Nucleus accumbens (tissue), 56 donors: ENCODE data around the gene GREB1L.
"Not testable (repeated sequence)": the region's sequence is repeated elsewhere in the genome, so short reads cannot be mapped to it uniquely, and the experiment has no call there.

Source experiments
- DNase-seq, 56 donors: peaks; one replicate each; lab custom pipeline; 2025; lab: John Stamatoyannopoulos, UW

Gene GREB1L

GRCh38 chr18:21361307-21361880 lies 119.4 kb downstream of the GREB1L start:
- no peak for DNase-seq

GRCh38 chr18:21362831-21363230 lies 120.8 kb downstream of the GREB1L start:
- DNase-seq = no peak

GRCh38 chr18:21363348-21363747 lies 121.3 kb downstream of the GREB1L start:
- DNase-seq = no peak

- no peak for DNase-seq
Observed at GRCh38 chr18:21364471-21364870, 122.4 kb downstream of the GREB1L start.

GRCh38 chr18:21366896-21367295 lies 124.9 kb downstream of the GREB1L start:
- no peak for DNase-seq

DNA sequence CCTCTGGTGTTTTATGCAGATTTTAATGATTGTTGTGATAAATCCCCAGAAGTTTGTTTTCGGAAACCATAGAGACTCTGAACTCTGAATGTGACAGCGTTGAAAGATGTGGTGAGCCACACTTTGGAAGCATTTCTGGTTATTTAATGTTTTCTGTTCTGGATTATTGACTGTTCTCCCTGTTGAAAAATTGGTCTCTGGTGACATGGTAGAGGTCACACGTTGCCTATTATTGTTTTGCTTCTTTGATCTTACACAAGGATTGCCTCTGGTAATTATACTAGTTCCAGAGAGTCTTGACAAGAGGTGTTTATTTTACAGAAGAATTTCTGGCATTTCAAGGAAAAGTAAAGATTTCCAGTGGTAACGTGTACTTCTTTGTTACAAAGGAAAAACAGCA lies 127.1 kb downstream of the GREB1L start:
- no peak for DNase-seq

GRCh38 chr18:21369597-21369996 lies 127.6 kb downstream of the GREB1L start:
- not testable (repeated sequence) for DNase-seq

- DNase-seq = no peak
Observed at GRCh38 chr18:21383031-21383430, 141.0 kb downstream of the GREB1L start.

GRCh38 chr18:21386523-21387240 lies 144.7 kb downstream of the GREB1L start:
- DNase-seq = no peak

DNA sequence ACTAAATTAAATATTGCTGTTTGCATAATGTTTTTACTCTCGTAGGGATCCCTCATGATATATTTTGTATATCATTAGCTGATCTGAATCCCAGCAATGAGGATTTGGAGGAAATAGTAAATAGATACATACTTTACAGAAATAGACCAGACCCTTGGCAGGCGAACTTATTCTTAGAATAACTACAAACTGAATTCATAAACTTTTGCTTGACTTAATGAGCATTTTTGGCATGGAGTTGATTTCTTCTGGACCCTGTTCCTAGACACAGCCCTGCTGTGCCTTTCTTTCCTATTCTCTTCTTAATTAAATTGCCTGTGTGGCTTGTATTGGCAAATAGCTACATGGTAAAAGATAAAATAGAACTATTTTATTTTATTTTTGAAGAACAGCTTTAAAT lies 145.9 kb downstream of the GREB1L start:
- no peak for DNase-seq

GRCh38 chr18:21389283-21389682 lies 147.3 kb downstream of the GREB1L start:
- no peak for DNase-seq

GRCh38 chr18:21389903-21390302 lies 147.9 kb downstream of the GREB1L start:
- no peak for DNase-seq

DNA sequence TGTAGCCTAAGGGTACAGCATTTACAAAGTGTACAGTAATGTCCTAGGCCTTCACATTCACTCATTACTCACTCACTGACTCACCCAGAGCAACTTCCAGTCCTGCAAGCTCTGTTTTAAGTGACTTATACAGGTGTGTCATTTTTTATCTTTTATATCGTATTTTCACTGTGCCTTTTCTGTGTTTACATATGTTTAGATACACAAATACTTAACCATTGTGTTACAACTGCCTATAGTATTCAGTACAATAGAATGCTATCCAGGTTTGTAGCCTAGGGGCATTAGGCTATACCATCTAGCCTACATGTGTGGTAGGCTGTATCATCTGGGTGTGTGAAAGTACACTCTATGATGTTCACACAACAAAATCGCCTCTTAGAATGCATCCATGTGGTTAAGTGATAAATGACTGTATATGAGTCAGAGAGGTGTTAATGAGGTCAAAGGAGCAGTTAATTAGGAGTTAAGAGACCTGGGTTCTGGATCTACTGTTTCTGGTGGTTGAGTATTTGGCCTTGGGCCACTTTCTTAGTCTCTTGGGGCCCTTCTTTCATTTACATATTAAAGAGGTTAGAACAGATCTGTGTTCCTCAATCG lies 149.1 kb downstream of the GREB1L start:
- no peak for DNase-seq

GRCh38 chr18:21393986-21394385 lies 152.0 kb downstream of the GREB1L start:
- no peak for DNase-seq

- DNase-seq = no peak
Observed at GRCh38 chr18:21398121-21398520, 156.1 kb downstream of the GREB1L start.

DNA sequence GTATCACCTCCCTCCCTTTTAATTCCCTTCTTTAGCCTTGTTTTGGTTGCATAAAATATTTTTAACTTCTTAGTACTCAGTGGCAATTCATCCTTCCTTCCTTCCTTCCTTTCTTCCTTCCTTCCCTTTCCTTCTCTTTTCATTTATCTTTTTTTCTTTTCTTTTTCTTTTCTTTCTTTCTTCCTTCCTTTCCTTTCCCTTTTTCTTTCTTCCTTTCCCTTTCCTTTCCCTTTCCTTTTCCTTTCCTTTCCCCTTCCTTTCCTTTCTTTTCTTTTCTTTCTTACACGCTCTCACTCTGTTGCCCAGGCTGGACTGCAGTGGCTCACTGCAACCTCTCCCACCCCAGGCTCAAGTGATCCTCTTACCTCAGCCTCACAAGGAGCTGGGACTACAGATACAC lies 160.2 kb downstream of the GREB1L start:
- no peak for DNase-seq

- no peak for DNase-seq
Observed at GRCh38 chr18:21404426-21404825, 162.4 kb downstream of the GREB1L start.

- DNase-seq = no peak
Observed at GRCh38 chr18:21406116-21406515, 164.1 kb downstream of the GREB1L start.

GRCh38 chr18:21408681-21409080 lies 166.6 kb downstream of the GREB1L start:
- no peak for DNase-seq

- no peak for DNase-seq
Observed at GRCh38 chr18:21433436-21433835, 191.4 kb downstream of the GREB1L start.

- no peak for DNase-seq
Observed at GRCh38 chr18:21439431-21439846, 197.4 kb downstream of the GREB1L start.

DNA sequence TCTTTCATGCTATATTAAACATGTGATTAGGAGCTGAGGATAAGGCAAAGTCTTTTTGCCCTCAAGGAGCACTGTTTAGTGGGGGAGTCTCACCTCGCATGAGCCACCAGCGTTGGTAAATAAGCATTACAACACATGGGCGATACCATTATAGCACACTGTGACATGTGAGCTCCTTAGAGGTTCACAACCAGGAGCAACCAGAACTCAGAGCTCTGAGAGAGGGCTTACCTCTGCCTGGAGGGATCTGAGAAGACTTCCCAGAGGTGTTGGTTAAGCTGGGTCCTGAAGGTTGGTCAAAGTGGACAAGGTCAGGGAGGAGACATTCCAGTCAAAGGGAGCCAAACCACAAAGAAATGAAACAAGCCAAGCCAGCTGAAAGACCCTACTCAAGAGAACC lies 199.6 kb downstream of the GREB1L start:
- no peak for DNase-seq
